GM19238 (cell line): Measurements from ENCODE around the gene JAGN1.
"Not testable (repeated sequence)": the region's sequence is repeated elsewhere in the genome, so short reads cannot be mapped to it uniquely, and the experiment has no call there.

Source experiments
- DNase-seq: peaks from one replicate; pipeline ENCODE4 v3.0.0; 2011; ENCODE audit warnings: low spot score; ENCODE audit not compliant: insufficient read length

JAGN1 gene

GRCh38 chr3:9866639-9867038 is 23.8 kb upstream of the JAGN1 start:
- no peak for DNase-seq

- DNase-seq, result no peak
Measured at GRCh38 chr3:9867106-9867505, 23.3 kb upstream of the JAGN1 start.

DNA sequence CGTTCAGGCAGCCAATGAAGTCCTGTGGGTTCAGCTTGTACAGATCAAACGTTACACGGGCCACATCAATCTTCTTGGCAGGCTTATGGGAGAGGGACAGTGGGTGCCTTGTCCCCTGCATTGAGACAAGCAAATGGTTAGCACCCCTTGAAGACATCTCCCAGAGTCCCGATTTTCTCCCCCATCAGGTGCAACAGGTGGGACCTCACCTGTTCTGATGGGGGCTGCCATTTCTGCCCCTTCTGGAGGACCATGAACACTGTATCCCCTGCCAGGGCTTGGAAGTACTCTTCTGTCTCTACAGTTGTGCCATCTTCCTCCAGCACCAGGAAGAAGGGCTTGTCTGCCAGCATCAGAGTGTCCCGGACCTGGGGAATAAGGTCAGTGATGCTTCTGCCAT is 20.5 kb upstream of the JAGN1 start:
- no peak for DNase-seq

GRCh38 chr3:9870978-9871377 is 19.4 kb upstream of the JAGN1 start:
- no peak for DNase-seq

DNA sequence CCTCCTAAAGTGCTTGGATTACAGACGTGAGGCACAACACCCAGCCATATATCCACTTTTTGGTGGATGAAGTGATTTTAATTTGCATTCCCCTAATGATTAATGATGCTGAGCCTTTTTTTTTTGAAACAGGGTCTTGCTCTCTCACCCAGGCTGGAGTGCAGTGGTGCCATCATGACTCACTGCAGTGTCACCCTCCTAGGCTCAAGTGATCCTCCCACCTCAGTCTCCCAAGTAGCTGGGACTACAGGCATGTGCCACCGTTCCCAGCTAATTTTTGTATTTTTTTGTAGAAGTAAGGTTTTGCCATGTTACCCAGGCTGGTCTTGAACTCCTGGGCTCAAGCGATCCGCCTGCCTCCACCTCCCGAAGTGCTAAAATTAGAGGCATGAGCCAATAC is 18.3 kb upstream of the JAGN1 start:
- DNase-seq, result not testable (repeated sequence)

GRCh38 chr3:9875448-9875847 is 15.0 kb upstream of the JAGN1 start:
- DNase-seq, result no peak

GRCh38 chr3:9876255-9876654 is 14.2 kb upstream of the JAGN1 start:
- not testable (repeated sequence) for DNase-seq

- DNase-seq, result no peak
Measured at GRCh38 chr3:9876991-9877390, 13.4 kb upstream of the JAGN1 start.

DNA sequence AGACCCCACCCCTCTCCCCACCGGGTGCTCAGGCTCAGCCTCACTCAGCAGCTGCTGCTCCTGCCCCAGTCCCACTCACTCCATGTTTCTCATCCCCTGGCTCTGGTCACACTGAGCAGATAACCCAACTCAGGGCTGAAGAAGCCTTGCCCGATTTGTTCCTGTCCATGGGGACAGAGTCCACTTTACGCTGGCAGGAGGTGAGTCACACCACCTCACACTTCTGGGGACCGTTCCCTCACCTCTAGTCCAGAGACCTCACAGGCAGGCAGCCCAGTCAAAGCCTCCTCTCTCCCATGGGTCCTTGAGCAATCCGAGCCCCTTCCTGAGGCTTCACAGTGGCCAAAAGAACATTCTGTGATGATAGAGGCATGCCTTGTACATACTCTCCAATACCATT is 11.7 kb upstream of the JAGN1 start:
- no peak for DNase-seq

DNA sequence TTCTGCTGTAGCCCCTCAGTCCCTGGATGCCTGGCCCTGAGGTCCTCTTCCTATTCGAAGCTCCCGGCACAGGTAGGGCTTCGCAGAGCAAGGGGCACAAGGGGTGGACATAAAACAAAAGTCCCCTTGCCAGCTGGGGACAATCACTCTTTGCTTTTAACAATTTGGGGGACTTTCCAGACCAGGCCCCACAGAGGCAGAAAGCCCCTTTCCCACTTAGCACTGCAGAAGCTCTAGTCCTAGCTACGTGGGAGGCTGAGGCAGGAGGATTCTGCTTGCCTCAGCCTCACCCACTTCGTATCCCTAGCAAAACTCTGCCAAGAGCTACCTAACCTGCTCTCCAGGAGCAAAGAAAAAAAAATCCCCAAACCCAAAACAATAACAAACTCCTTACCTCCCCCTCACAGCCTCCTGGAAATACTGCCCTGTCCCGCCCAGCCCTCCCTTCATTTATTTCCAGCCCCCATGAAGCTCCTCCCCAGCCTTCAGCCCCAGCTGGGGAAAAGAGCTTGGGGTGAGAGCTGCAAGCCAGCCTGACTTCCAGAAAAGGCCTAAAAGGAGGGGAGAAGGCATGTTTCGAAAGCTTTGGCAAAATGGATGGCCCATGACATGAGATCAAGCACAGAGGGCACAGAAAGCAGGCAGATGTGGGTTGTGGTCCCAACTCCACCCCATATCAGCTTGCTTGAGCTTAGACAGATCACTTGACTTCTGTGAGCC is 10.4 kb upstream of the JAGN1 start, which contains the start of gene CIDEC:
Gene CIDEC (minus strand): TSS at position 424 of the 720 bp plus-strand sequence. CDS start 1,767 bp downstream, outside the sequence.
- no peak for DNase-seq

DNA sequence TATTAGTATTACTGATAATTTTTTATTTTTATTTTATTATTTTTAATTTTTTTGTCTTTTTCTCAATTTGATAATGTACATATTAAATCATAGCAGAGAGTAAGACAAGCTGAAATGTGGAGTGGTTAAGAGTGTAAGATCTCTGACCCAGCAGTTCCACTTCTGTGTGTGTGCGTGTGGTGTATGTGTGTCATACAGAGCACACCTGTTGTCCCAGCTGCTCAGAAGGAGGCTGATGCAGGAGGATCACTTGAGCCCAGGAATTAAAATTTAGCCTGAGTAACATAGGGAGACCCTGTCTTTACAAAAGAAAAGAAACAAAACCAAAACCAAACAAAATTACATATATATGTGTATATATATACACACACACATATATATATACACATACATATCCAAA is 9.0 kb upstream of the JAGN1 start:
- DNase-seq, result no peak

- DNase-seq, result no peak
Measured at GRCh38 chr3:9883706-9884554, 6.5 kb upstream of the JAGN1 start.

- DNase-seq, result no peak
Measured at GRCh38 chr3:9884555-9885165, 5.8 kb upstream of the JAGN1 start.

DNA sequence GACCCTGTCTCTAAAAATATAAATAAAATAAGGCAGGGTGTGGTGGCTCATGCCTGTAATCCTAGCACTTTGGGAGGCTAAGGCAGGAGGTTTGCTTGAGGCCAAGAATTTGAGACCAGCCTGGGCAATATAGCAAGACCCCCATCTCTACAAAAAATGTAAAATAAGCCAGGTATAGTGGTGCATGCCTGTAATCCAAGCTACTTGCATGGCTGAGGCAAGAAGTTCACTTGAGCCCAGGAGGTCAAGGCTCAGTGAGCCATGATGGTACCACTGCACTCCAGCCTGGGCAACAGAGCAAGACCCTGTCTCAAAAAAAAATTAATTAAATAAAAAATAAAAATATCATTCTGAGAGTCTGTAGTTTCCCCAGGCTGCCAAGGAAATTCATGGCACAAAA is 4.1 kb upstream of the JAGN1 start:
- DNase-seq, result no peak

DNA sequence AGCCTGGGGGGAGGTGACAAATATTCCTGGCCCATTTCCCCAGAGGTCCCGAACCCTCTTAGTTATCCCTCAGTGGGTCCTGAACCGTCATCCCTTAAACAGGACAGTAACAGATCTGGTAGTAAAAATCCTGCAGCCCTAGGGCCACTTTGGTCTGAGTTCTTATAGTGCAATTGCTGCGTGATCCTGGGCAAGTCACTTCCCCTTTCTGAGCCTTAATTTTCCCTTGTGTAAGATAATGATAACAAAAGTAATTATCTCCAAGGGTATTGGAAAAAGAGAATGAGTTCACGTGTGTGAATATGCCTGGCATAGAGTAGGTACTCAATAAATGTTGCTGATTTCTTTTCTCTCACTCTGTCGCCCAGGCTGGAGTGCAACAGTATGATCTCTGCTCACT is 2.9 kb upstream of the JAGN1 start:
- DNase-seq, result no peak

DNA sequence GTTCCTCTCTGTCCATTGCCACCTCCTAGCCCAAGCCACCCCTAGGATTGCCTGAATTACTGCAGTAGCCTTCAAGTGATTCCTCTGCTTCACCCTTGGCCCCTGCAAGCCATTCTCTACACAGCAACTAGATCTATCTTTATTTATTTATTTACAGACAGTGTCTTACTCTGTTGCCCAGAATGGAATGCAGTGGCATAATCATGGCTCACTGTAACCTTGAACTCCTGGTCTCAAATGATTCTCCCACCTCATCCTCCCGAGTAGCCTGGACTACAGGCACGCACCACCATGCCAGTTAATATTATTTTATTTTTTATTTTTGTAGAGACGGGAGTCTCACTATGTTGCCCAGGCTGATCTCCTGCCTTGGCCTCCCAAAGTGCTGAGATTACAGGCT is 1.9 kb upstream of the JAGN1 start:
- DNase-seq, result no peak

- no peak for DNase-seq
Measured at GRCh38 chr3:9889405-9889804, 1.0 kb upstream of the JAGN1 start.

- no peak for DNase-seq
Measured at GRCh38 chr3:9891072-9891622, 737 bp downstream of the JAGN1 start.

DNA sequence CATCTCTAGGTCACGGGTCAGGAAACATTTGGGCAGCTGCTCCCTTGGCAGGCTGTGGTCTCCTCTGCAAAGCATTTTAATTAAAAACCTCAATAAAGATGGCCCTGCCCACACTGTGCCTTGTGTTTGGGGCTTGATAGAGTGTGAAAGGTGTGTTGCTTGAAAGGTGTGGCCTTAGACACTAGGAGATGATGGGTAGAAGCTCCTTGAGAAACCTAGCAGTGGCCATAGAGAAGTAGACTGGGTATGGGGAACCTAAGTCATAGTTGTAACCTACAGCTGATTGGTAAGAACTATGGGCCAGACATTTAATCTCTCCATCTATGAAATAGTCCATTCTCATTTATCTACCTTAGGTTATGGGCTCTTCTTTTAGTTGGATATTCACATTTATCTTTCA is 3.3 kb downstream of the JAGN1 start:
- no peak for DNase-seq

- not testable (repeated sequence) for DNase-seq
Measured at GRCh38 chr3:9895715-9896114, 5.3 kb downstream of the JAGN1 start.

GRCh38 chr3:9896755-9897407 is 6.5 kb downstream of the JAGN1 start:
- not testable (repeated sequence) for DNase-seq
